ENCODE measurements around the gene CD79B.

The CD79B gene

DNA sequence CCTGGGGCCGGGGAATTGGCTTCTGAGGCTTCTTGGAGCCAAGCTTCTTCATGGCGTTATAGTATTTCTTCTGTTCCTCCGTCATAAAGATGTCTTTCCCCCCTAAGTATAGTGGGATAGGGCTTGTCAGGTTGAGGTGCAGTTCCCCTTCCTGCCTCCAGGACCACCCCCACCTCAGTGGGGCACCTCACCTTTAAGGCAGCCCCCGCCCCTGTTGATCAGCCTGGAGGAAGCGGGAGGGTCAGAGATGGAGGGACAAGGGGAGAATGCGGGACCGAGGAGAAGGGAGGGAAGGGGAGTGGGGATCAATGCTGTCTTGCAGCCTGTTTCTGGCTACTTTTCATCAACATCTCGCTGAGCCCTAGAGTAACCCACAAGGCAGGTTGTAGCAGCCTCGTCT, 11.6 kb upstream of the CD79B start:
- Histone ChIP-seq H3K27me3 (ENCODE audit: control insufficient read depth in 2 of 2, insufficient read depth in 2 of 2, low read length in 2 of 2) (no peaks in the 10 kb centered on the region), H3K36me3 (ENCODE audit: control insufficient read depth in 2 of 2, insufficient read depth in 2 of 2, low read length in 2 of 2) (no peaks in the 10 kb centered on the region), H3K9me3 (ENCODE audit: control insufficient read depth in 2 of 2, low read length in 2 of 2) (no peaks in the 10 kb centered on the region), H3K27ac (ENCODE audit: low read depth in 2 of 2, low read length in 2 of 2) (no peak overlapping the region), H3K9ac (ENCODE audit: low read depth in 1 of 2, low read length in 2 of 2) (no peak overlapping the region), H3K4me3 (ENCODE audit: low read length in 2 of 2) (no peak overlapping the region), H3K4me1 (ENCODE audit: control insufficient read depth in 2 of 2, insufficient read depth in 2 of 2, low read length in 2 of 2) (peaks cover 8% of the 10 kb centered on the region in 2 donors)

DNA sequence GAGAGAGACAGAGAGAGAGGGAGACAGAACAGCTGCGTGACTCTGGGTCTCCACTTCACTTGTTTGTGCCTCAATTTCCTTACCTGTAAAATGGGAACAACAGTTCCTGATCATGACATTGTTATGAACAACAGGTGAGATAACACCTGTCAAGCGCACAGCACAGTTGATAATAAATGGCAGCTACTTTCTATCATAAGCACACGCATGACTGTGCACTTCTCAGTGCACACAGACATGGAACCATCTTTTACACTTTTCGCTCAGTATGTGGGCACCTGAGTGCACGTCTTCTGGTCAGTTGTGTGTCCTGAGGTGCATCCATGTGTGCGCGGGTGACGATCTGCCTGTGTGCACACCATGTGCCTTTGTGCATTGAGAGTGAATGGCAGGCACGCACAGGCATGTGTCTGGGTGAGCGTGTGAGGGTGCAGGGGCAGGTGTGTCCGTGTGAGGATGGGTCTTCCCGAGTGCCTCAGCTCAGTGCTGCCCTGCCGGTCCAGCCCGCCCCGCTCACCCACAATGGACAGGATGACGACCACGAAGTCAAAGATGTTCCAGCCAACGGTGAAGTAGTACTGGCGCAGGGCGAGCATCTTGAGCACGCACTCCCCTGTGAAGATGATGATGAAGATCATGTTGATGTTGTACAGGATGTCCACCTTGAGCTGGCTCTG, 10.3 kb upstream of the CD79B start:
- H3K36me3 ChIP-seq (ENCODE audit: control insufficient read depth in 2 of 2, insufficient read depth in 2 of 2, low read length in 2 of 2) = no peaks in the 10 kb centered on the region
- peaks cover 8% of the 10 kb centered on the region in 2 donors for H3K4me1 ChIP-seq (ENCODE audit: control insufficient read depth in 2 of 2, insufficient read depth in 2 of 2, low read length in 2 of 2)
- no peak overlapping the region for H3K4me3 ChIP-seq (ENCODE audit: low read length in 2 of 2)
- no peaks in the 10 kb centered on the region for H3K27me3 ChIP-seq (ENCODE audit: control insufficient read depth in 2 of 2, insufficient read depth in 2 of 2, low read length in 2 of 2)
- no peak overlapping the region for H3K27ac ChIP-seq (ENCODE audit: low read depth in 2 of 2, low read length in 2 of 2)
- H3K9ac ChIP-seq (ENCODE audit: low read depth in 1 of 2, low read length in 2 of 2) = no peak overlapping the region
- H3K9me3 ChIP-seq (ENCODE audit: control insufficient read depth in 2 of 2, low read length in 2 of 2) = no peaks in the 10 kb centered on the region

DNA sequence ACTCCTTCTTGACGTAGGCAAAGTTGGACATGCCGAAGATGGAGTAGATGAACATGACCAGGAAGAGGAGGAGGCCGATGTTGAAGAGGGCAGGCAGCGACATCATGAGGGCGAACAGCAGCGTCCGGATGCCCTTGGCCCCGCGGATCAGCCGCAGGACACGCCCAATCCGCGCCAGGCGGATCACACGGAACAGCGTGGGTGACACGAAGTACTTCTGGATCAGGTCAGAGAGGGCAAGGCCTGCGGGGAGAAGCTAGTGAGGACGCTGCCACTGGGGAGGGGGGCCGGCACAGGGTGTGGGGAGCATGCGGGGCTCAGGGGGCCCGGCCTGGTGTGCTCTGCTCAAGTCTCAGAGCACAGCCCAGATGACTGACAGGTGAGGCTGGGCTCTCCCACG, 9.6 kb upstream of the CD79B start:
- Histone ChIP-seq H3K4me1 (ENCODE audit: control insufficient read depth in 2 of 2, insufficient read depth in 2 of 2, low read length in 2 of 2) (peaks cover 8% of the 10 kb centered on the region in 2 donors), H3K4me3 (ENCODE audit: low read length in 2 of 2) (no peak overlapping the region), H3K36me3 (ENCODE audit: control insufficient read depth in 2 of 2, insufficient read depth in 2 of 2, low read length in 2 of 2) (no peaks in the 10 kb centered on the region), H3K27ac (ENCODE audit: low read depth in 2 of 2, low read length in 2 of 2) (no peak overlapping the region), H3K27me3 (ENCODE audit: control insufficient read depth in 2 of 2, insufficient read depth in 2 of 2, low read length in 2 of 2) (no peaks in the 10 kb centered on the region), H3K9me3 (ENCODE audit: control insufficient read depth in 2 of 2, low read length in 2 of 2) (no peaks in the 10 kb centered on the region), H3K9ac (ENCODE audit: low read depth in 1 of 2, low read length in 2 of 2) (no peak overlapping the region)

DNA sequence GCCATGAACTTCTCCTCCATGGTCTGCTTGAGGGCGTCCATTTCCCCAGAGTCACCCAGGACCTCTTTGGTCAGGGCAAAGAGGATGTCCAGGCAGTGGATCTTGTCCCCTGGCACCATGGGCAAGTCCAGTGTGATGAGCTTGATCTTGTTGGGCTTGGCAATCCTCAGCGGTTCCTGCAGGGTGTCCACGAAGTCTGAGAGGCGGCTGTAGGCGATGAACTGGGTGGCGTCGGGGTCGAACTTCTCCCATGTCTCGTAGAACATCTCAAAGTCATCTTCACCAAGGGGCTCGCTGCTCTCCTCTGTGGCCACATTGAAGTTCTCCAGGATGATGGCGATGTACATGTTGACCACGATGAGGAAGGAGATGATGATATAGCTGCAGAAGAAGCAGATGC, 9.0 kb upstream of the CD79B start:
- no peaks in the 10 kb centered on the region for H3K36me3 ChIP-seq (ENCODE audit: control insufficient read depth in 2 of 2, insufficient read depth in 2 of 2, low read length in 2 of 2)
- no peaks in the 10 kb centered on the region for H3K9me3 ChIP-seq (ENCODE audit: control insufficient read depth in 2 of 2, low read length in 2 of 2)
- H3K27ac ChIP-seq (ENCODE audit: low read depth in 2 of 2, low read length in 2 of 2) = no peak overlapping the region
- H3K9ac ChIP-seq (ENCODE audit: low read depth in 1 of 2, low read length in 2 of 2) = no peak overlapping the region
- H3K4me3 ChIP-seq (ENCODE audit: low read length in 2 of 2) = no peak overlapping the region
- no peaks in the 10 kb centered on the region for H3K27me3 ChIP-seq (ENCODE audit: control insufficient read depth in 2 of 2, insufficient read depth in 2 of 2, low read length in 2 of 2)
- H3K4me1 ChIP-seq (ENCODE audit: control insufficient read depth in 2 of 2, insufficient read depth in 2 of 2, low read length in 2 of 2) = peaks cover 4% of the 10 kb centered on the region in 2 donors

DNA sequence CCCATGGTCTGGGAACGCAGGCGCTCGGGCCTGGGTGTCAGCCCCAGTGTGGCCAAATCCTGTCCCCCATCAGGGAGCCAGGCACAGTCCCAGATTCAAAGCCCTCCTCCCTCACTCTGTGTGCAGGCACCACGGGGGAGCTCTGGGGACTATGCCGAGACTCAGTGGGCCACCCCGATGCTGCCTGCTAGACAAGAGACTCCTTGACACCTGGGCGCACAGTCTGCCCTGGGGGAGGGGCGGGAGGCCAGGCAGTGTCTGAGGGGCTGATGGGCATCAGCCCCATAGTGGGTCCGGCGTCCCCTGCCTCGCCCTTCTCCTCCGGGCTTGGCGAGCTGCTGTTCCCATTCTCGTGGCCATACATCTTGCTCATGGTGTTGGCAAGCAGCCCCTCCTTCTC, 8.5 kb upstream of the CD79B start:
- Histone ChIP-seq H3K4me1 (ENCODE audit: control insufficient read depth in 2 of 2, insufficient read depth in 2 of 2, low read length in 2 of 2) (no peaks in the 10 kb centered on the region), H3K27ac (ENCODE audit: low read depth in 2 of 2, low read length in 2 of 2) (no peak overlapping the region), H3K9ac (ENCODE audit: low read depth in 1 of 2, low read length in 2 of 2) (no peak overlapping the region), H3K36me3 (ENCODE audit: control insufficient read depth in 2 of 2, insufficient read depth in 2 of 2, low read length in 2 of 2) (no peaks in the 10 kb centered on the region), H3K27me3 (ENCODE audit: control insufficient read depth in 2 of 2, insufficient read depth in 2 of 2, low read length in 2 of 2) (no peaks in the 10 kb centered on the region), H3K9me3 (ENCODE audit: control insufficient read depth in 2 of 2, low read length in 2 of 2) (no peaks in the 10 kb centered on the region), H3K4me3 (ENCODE audit: low read length in 2 of 2) (no peak overlapping the region)

DNA sequence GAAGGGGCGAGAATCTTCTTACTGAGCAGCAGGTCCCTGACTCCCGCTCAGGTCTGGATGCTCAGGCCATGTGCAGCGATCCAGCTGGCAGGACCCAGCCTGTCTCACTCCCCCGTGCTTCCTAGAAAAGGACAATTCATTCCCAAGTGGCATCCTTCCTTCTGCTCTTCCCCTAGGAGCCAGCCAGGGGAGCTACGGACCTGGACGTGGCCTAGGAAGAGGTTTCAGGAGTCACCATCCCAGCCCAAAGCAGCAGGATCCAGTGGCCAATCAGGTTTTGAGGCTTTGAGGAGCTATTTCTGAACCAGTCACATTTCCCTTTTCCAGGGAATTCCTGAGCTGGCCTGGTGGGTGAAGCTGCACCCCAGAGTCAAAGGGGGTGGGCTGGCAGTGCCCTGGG, 7.8 kb upstream of the CD79B start:
- H3K27ac ChIP-seq (ENCODE audit: low read depth in 2 of 2, low read length in 2 of 2) = no peak overlapping the region

DNA sequence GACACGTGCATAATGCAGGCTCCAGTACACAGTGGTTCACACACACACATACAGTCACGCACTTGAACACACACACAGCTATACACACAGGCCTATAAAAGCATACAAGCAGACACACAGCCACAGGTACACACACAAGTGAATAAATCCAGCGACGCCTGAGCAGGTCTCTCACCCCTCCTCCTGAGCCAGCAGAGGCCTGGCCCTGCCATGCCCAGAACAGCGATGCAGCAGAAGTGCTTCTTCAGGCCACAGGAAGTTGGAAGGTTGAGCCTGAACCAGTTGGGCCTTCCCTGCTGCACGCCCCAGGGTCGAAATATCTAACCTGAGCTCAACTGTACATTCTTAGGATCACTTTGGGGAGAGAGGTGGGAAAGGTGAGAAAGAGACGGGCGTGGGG, 7.3 kb upstream of the CD79B start:
- Histone ChIP-seq H3K4me1 (ENCODE audit: control insufficient read depth in 2 of 2, insufficient read depth in 2 of 2, low read length in 2 of 2) (no peaks in the 10 kb centered on the region), H3K9me3 (ENCODE audit: control insufficient read depth in 2 of 2, low read length in 2 of 2) (no peaks in the 10 kb centered on the region), H3K9ac (ENCODE audit: low read depth in 1 of 2, low read length in 2 of 2) (no peak overlapping the region), H3K27me3 (ENCODE audit: control insufficient read depth in 2 of 2, insufficient read depth in 2 of 2, low read length in 2 of 2) (no peaks in the 10 kb centered on the region), H3K27ac (ENCODE audit: low read depth in 2 of 2, low read length in 2 of 2) (no peak overlapping the region), H3K4me3 (ENCODE audit: low read length in 2 of 2) (no peak overlapping the region), H3K36me3 (ENCODE audit: control insufficient read depth in 2 of 2, insufficient read depth in 2 of 2, low read length in 2 of 2) (no peaks in the 10 kb centered on the region)

More for the DNA sequence above, 7.8 kb upstream of the CD79B start:
- Histone ChIP-seq H3K9me3 (ENCODE audit: control insufficient read depth in 2 of 2, low read length in 2 of 2) (no peaks in the 10 kb centered on the region), H3K4me1 (ENCODE audit: control insufficient read depth in 2 of 2, insufficient read depth in 2 of 2, low read length in 2 of 2) (no peaks in the 10 kb centered on the region), H3K36me3 (ENCODE audit: control insufficient read depth in 2 of 2, insufficient read depth in 2 of 2, low read length in 2 of 2) (no peaks in the 10 kb centered on the region), H3K9ac (ENCODE audit: low read depth in 1 of 2, low read length in 2 of 2) (no peak overlapping the region), H3K4me3 (ENCODE audit: low read length in 2 of 2) (no peak overlapping the region), H3K27me3 (ENCODE audit: control insufficient read depth in 2 of 2, insufficient read depth in 2 of 2, low read length in 2 of 2) (no peaks in the 10 kb centered on the region)

DNA sequence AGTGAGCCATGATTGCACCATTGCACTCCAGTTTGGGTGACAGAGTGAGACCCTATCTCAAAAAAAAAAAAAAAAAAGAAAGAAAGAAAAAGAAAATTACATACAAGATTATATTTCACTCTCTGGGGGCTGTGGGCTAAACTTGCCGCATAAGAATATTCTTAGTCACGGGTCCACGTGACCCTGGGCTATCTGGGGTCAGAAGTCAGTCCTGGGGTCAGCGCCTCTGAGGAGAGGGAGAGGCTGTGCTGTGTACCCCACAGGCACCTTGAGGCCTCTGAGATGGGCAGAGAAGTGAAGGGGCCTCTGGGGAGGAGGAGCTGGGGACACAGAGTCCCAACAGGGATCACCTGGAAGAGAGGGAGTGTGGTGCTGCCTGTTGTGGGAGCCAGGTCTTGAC, 5.8 kb upstream of the CD79B start:
- Histone ChIP-seq H3K4me3 (ENCODE audit: low read length in 2 of 2) (no peak overlapping the region), H3K9me3 (ENCODE audit: control insufficient read depth in 2 of 2, low read length in 2 of 2) (no peaks in the 10 kb centered on the region), H3K9ac (ENCODE audit: low read depth in 1 of 2, low read length in 2 of 2) (no peak overlapping the region), H3K27ac (ENCODE audit: low read depth in 2 of 2, low read length in 2 of 2) (no peak overlapping the region), H3K36me3 (ENCODE audit: control insufficient read depth in 2 of 2, insufficient read depth in 2 of 2, low read length in 2 of 2) (no peaks in the 10 kb centered on the region), H3K4me1 (ENCODE audit: control insufficient read depth in 2 of 2, insufficient read depth in 2 of 2, low read length in 2 of 2) (no peaks in the 10 kb centered on the region), H3K27me3 (ENCODE audit: control insufficient read depth in 2 of 2, insufficient read depth in 2 of 2, low read length in 2 of 2) (no peaks in the 10 kb centered on the region)

DNA sequence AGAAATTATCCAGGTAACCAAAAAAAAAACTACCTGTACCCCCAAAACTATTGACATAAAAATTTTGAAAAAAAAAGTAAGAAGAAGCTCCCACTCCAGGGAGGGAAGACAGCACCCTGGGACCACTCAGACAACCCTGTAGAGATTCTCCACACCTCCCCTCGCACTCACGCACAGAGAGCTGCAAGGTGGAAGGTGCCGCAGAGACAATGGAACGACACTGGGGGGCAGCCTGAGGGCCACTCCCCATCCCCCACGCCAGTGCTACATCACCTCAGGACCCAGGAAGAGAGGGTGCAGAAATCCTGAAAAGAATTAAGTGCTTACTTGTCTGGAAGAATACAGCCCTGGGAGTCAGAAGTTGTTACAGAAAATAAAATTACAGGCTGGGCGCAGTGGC, 5.2 kb upstream of the CD79B start:
- Histone ChIP-seq H3K9ac (ENCODE audit: low read depth in 1 of 2, low read length in 2 of 2) (no peak overlapping the region), H3K9me3 (ENCODE audit: control insufficient read depth in 2 of 2, low read length in 2 of 2) (no peaks in the 10 kb centered on the region), H3K27ac (ENCODE audit: low read depth in 2 of 2, low read length in 2 of 2) (no peak overlapping the region), H3K36me3 (ENCODE audit: control insufficient read depth in 2 of 2, insufficient read depth in 2 of 2, low read length in 2 of 2) (no peaks in the 10 kb centered on the region), H3K27me3 (ENCODE audit: control insufficient read depth in 2 of 2, insufficient read depth in 2 of 2, low read length in 2 of 2) (no peaks in the 10 kb centered on the region), H3K4me1 (ENCODE audit: control insufficient read depth in 2 of 2, insufficient read depth in 2 of 2, low read length in 2 of 2) (no peaks in the 10 kb centered on the region), H3K4me3 (ENCODE audit: low read length in 2 of 2) (no peak overlapping the region)

DNA sequence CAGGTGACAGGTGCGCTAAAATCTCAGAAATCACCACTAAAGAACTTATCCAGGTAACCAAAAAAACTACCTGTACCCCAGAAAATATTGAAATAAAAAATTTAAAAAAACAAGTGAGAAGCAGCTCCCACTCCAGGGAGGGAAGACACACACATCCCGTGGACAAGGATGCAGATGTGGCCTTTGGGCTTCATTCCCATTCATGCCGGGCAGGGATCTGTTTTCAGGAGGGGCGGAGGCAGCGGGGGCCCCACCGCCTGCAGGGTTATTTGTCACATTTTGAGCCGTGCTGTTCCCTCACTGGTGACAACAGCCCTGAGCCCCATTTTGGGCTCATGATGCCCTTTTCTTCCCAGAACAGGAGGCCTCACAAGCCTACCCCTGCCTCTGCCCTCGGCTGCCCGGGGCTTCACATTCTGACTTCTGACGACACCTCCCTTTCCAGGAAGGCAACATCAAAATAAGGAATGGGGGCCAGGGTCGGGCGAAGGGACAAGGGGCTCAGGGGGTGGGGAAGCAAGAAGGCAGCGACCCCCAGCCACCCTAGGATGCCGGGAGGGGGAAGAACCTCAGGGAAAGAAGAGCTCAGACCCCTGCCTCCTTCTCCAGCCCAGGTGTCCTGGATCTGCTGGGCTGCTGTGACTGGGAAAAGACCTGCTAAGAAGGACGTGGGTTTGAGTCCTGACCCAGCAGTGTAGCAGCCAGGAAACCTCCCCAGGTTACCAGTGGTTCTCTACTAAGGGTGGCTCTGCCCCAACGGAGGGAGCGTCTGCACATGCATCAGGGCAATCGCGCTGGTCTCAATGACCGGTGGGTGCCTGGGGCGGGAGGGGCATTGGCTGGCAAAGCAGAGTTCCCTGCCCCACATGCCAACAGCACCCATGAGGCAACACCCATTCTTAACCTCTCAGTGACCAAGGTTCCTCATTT, 2.3 kb upstream of the CD79B start:
- H3K4me1 ChIP-seq (ENCODE audit: control insufficient read depth in 2 of 2, insufficient read depth in 2 of 2, low read length in 2 of 2) = peaks cover 5 to 6% of the 10 kb centered on the region in 2 donors
- no peaks in the 10 kb centered on the region for H3K27me3 ChIP-seq (ENCODE audit: control insufficient read depth in 2 of 2, insufficient read depth in 2 of 2, low read length in 2 of 2)
- no peak overlapping the region for H3K27ac ChIP-seq (ENCODE audit: low read depth in 2 of 2, low read length in 2 of 2)
- no peak overlapping the region for H3K4me3 ChIP-seq (ENCODE audit: low read length in 2 of 2)
- H3K36me3 ChIP-seq (ENCODE audit: control insufficient read depth in 2 of 2, insufficient read depth in 2 of 2, low read length in 2 of 2) = peaks cover 0 to 3% of the 10 kb centered on the region in 2 donors
- H3K9ac ChIP-seq (ENCODE audit: low read depth in 1 of 2, low read length in 2 of 2) = no peak overlapping the region
- no peaks in the 10 kb centered on the region for H3K9me3 ChIP-seq (ENCODE audit: control insufficient read depth in 2 of 2, low read length in 2 of 2)

Measured in mucosa of rectum (tissue), 2 donors.